IMR-90 (cell line): ENCODE data around the gene ITLN2.

Source experiments
- BHLHE40 ChIP-seq: fragments of 150-350 bp; IDR thresholded peaks from 2 replicates; pipeline ENCODE4 v1.6.1; 2016; ENCODE audit warnings: mild to moderate bottlenecking, low read depth, low read length
- CTCF ChIP-seq: conservative IDR thresholded peaks from 2 replicates; pipeline ENCODE4 v1.5.1; 2012; ENCODE audit warnings: mild to moderate bottlenecking, low read depth, low read length, improper control_type of control experiment
- ELK1 ChIP-seq: fragments of 150-350 bp; IDR thresholded peaks from 2 replicates; pipeline ENCODE4 v1.6.1; 2016; ENCODE audit warnings: low read depth, mild to moderate bottlenecking, low read length, moderate library complexity, borderline replicate concordance
- MXI1 ChIP-seq: IDR thresholded peaks from 2 replicates; pipeline ENCODE4 v1.6.1; 2012; ENCODE audit warnings: low read depth, mild to moderate bottlenecking, low read length, moderate library complexity, borderline replicate concordance
- POLR2A ChIP-seq: IDR thresholded peaks from 2 replicates; pipeline ENCODE4 v1.6.1; 2012; ENCODE audit warnings: mild to moderate bottlenecking, low read depth, low read length
- RAD21 ChIP-seq: IDR thresholded peaks from 2 replicates; pipeline ENCODE4 v1.6.1; 2012; ENCODE audit warnings: low read length, improper control_type of control experiment

GRCh38 chr1:160911925-160912324, 42.7 kb downstream of the ITLN2 start:
- TF ChIP-seq CTCF (no peak), POLR2A (no peak), ELK1 (no peak), MXI1 (no peak), RAD21 (no peak), BHLHE40 (no peak)
